Measurements from ENCODE around the gene ANKRD39.
"Not testable (repeated sequence)": the region's sequence is repeated elsewhere in the genome, so short reads cannot be mapped to it uniquely, and the experiment has no call there.

The ANKRD39 gene, protein sequence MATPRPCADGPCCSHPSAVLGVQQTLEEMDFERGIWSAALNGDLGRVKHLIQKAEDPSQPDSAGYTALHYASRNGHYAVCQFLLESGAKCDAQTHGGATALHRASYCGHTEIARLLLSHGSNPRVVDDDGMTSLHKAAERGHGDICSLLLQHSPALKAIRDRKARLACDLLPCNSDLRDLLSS

DNA sequence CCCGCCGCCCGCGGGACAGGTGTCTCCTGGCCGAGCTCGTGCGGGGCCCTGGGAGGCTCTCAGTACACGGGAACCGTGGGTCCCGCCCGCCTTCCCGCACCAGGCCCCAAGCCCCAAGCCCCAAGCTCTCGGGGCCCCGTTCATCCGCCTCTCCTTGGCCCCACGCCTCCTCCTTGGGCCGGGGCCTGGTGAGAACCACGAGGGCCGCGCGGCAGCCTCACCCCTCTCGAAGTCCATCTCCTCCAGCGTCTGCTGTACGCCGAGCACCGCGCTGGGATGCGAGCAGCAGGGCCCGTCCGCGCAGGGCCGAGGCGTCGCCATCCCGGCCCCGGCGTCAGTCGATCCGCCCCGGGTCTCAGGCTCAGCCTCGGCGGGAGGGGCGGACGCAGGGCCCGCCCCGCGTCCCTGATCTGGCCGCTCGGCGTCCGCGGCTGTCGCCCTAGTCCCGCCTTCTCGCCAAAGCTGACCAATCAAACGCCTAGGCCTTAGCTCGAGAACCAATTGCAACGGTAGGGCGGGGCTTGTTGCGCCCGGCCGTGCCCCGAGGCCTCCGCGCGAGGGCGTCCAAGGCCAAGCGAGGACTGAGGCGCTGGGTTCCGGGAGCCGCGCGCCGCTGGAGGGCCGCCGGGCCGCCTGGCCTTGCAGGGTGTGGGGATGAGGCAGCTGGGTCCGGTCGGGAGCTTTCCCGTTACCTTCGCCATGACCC, at the start of gene ANKRD39:
Gene ANKRD39, minus strand, starts transcription at position 350 of the 706 bp plus-strand sequence. Its CDS starts 29 bp downstream, at position 321.
- peak; percentile 99 for DNase-seq (ENCODE audit: low spot score)

DNA sequence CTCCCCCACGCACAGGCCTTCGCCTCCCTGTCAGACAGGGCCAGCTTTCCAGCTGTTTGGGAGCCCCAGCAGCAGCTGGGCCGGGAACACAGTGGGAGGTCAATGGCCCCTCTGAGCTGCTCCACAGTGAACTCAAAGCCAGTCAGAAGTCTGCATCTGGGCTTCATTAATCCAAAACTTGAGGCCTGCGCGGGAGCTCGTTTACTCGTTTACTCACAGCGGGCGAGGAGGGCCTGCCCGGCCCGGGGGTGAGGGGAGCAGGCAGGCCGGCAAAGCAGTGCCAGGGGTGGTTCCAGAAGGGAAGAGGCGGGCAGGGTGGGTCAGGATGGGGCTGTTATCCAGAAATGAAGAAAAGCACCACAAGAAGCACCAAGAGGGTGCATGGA, 48.9 kb upstream of the ANKRD39 start:
- DNase-seq (ENCODE audit: low spot score) = no peak

DNA sequence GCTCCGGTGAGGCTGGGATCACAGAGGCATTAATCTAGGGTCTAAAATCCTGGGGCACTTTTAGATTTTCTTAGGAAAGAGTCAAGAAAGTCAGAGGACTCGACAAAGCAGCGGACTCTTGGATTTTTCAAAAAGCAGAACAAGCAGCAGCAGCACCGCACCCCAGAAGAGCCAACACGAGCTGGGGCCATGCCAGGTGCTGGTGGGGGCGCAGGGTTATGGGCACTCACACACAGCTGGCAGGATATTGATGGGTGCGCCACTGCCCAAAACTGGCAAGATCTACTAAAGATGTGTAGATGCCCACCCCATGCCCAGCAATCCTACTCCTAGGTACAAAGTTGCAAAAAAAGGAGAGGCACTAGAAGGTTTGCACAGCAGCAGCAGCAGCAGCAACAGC, 46.0 kb upstream of the ANKRD39 start:
- DNase-seq (ENCODE audit: low spot score) = no peak

DNA sequence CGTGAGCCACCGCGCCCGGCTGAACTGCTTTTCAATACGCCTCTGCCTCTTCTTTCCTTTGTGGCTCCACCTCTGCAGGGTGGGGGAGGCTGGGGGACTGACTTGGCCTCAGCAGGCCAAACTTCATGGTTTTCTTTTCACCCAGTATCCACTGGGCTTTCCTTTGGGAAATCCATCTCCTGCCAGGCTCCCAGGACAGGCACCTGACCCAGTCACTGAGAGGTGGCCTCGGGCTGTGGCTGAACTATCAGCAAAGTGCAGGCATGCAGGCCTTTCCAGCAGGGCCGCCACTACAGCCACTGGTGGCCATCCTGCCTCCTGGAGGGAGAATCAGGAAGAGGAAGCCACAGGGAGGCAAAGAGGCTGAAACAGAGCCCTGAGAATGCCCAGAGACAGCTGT, 45.5 kb upstream of the ANKRD39 start:
- no peak for DNase-seq (ENCODE audit: low spot score)

DNA sequence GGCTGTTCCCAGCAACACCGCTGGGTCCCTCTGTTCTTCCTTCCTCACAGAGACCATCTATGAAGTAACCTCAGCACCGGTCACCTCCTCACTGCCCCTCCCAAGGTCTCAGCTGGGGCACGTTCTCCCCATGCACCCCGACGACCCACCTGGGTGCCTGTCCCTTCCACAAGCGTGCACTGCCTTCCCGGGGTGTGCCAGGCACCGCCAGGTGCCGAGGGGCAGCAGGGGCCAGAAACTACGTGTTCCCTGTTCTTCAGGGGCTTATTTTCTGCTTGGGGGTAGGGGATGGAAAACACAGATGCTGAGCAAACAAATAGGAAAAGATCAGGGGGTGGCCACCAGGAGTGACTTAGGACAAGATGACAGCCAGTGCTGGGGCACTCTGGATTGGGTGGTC, 42.4 kb upstream of the ANKRD39 start:
- no peak for DNase-seq (ENCODE audit: low spot score)

DNA sequence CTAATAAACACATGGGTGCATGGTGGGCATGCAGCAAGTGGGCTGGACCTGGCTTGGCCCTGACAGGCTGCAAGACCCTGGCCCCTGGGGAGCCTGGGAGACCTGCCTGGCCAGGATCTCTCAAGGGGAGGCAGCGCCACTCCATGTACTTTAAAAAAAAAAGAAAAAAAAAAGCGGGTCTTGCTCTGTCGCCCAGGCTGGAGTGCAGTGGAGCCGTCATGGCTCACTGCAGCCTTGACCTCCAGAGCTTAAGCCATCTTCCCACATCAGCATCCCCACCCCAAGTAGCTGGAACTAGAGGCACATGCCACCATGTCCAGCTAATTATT, 41.6 kb upstream of the ANKRD39 start:
- DNase-seq (ENCODE audit: low spot score) = no peak

DNA sequence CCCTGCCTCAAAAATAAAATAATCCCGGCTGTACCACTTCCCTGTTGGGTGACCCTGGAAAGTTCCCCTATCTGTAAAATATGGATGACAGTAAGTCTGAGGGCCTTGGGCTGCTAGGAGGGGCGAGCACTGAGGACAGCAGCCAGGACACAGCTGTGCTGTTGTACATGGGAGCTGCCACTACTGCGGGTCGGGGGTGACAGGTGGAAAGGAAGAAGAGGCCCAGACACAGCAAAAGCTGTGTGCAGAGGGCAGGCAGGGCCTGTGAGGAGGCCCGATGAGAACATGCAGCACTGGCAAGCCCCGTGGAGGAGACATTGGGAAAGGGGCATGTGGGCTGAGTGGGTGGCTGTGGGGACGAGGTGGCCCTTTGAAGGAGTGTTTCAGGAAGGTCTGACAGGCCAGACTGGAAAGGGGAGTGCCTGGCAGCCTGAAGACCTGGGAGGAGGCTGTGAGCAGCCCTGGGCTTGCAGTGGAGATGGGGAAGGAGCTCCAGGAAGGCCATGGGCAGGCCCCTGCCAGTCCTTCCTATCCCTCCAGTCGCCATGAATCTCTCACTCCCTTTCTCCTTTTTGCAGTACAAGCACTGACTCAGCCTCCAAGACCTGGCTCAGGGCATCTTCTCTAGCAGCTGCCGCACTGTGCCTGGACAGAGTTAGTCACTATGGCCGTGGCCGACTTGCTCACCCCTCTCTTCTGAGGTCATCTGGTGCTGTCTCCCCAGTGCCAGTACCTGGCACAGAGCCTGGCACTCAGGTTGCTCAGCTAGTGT, 41.0 kb upstream of the ANKRD39 start:
- no peak for DNase-seq (ENCODE audit: low spot score)

DNA sequence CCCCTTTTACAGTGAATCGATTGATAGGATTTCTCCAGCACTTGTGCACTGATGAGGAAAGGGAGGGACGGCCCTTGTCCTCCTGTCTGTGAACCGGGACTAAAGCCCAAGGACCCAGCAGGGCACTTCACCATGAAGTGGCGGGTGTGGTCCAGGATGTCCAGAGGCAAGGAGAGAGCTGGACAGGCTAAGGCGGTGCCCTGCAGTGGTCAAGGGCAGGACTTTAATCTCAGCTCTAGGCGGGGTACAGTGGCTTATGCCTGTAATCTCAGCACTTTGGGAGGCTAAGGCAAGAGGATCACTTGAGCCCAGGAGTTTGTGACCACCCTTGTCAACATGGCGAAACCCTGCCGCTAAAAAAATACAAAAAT, 40.3 kb upstream of the ANKRD39 start:
- DNase-seq (ENCODE audit: low spot score) = no peak

DNA sequence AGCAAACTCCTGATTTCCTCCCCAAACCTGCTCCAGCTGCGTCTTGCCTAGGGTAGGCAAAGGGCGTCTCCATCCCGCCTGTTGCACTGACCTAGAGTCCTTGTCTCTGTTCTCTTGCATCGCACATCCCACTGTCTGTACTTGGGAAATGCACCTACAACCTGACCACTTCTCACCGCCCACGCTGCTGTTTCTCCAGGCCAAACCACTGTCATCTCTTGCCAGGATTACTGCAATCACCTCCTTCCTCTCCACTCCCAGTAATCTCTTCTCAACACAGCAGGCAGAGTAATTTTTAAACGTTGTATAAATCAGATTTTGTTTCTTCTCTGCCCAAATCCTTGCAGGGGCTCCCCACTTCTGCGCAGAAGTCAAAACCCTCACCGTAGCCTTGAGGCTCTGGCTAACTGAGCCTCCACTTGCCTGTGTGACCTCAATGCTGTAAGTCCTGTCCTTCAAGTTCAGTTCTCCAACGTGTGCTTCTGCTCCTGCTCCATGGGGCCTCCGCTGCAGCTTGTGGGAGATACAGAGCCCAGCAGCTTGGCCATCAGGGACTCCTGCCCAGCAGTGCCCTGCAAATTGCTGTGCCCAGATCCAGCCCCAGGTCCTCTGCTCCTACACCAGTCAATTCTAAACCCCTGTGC, 39.8 kb upstream of the ANKRD39 start:
- DNase-seq (ENCODE audit: low spot score) = no peak

DNA sequence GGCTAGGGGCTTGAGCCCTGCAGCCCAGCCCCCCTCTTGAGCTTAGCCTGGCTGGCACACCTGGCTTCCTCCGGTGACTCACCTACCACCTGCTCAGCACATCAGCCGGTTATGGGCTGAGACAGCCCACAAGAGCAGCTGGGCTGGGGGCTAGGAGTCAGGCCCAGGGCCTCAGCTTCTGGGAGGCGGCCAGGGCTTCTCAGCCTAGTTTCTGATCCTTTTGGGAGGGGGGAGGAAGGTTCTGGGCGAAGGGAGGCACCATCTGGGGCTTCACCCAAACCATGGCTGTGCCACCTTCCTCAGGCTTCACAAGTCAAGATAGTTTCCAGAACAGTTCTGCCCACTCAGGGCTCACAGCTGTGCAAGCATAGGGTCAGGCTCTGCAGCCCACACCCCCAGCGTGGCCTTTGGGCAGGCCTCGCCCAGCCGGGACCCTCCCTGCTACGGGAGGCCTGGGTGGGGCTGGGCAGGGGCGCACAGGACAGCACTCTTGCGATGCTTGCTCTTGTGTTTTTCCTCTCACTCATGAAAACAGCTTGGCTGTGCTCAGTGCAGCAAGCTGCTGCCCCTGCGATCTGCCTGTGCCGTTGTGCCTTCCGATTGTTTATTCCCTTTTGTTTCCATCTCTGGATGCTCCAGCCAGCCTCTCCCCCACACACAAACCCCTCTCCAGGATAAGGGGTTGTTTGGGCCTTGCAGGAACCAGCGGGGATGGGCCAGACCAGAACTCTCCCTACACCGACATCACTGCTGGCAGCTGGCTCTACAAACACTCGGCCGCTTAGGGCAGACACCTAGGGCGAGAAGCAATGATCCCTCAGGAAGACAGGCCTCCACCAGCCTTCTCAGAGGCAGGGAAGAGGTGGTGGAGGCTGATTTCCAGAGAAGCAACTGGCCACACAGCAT, 38.2 kb upstream of the ANKRD39 start:
- no peak for DNase-seq (ENCODE audit: low spot score)

DNA sequence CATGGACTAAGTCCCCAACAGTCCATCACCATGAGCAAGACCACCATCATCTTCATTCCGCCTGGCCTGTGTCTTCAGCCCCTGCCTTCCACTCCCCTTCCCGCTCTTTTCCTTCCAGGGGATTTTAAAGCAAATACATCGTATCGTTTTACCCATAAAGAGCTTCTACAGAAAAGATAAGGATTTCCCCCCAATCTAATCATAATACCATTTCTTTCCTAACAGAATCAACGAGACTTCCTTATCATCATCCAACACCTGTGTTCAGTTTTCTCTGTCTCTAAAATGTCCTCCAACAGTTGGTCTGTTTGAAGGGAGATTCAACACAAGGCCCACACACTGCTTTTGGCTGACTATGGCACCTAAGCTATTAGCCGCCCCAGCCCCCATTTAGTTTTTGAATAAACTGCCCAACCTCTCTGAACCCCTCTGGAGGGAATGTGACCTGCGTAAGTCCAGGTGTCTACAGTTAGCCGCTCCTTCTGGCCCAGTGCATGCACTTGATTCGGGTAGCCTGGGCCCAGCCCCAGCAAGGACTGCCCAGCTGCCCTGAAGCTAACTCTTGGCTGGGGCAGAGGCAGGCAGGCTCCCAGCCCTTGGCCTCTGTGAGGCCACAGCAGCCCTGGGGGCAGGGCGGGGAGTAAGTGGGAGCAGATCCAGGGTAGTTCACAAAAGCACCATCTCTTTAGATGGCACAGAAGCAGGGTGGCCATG, 37.4 kb upstream of the ANKRD39 start:
- DNase-seq (ENCODE audit: low spot score) = no peak

DNA sequence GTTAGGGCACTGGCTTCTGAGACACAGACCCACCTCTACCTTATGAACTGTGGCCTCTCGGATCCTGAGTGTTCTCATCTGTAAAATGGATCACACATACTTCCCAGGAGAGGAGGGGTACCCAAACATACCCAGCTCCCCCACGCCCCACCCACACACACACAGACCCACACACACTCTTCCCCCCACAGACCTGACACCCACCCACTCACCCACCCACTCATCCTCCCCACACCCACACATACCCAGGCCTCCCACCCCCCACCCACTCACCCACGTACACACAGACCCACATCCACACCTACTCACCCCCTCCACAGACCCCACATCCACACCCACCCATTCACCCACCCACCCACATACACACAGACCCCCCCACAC, 36.3 kb upstream of the ANKRD39 start:
- DNase-seq (ENCODE audit: low spot score) = no peak

DNA sequence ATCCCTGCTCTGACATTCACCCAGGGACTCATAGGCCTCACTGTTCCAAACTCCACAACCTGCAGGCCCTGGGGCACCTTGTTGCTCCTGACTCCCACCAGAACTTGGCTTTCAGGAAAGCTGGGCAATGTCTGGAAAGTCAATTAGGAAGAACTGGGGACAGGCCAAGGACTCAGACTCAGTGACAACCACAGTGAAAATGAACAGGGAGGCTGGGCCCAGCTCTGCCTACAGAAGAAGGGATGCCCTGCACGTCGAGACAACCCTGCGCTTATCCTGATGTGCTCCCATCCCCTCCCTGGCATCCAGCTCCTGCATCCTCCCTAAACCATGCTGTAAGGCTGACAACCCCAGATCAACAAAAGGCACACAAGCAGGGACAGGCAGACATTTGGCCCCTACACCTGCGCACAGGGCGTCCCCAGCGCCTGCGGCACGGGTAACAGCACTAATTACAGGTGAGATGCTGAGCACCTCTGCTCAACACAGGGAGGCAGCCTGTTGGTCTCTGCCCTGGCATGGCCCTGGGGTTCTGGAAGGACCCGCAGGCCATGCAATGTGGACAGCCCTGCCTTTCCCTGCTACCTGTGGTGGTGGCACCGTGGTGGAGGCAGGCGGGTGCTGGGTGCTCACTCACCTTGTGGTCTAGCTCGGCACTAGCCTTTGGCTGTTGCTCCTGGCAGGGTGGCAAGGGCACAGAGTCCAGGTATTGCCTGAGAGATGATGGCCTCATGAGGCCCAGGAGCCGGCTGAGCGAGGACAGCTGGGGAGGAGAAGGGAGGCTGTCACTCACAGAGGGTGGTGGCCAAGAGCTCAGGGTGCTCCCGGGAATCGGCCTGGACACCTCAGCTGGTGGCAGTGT, 35.7 kb upstream of the ANKRD39 start:
- DNase-seq (ENCODE audit: low spot score) = no peak

DNA sequence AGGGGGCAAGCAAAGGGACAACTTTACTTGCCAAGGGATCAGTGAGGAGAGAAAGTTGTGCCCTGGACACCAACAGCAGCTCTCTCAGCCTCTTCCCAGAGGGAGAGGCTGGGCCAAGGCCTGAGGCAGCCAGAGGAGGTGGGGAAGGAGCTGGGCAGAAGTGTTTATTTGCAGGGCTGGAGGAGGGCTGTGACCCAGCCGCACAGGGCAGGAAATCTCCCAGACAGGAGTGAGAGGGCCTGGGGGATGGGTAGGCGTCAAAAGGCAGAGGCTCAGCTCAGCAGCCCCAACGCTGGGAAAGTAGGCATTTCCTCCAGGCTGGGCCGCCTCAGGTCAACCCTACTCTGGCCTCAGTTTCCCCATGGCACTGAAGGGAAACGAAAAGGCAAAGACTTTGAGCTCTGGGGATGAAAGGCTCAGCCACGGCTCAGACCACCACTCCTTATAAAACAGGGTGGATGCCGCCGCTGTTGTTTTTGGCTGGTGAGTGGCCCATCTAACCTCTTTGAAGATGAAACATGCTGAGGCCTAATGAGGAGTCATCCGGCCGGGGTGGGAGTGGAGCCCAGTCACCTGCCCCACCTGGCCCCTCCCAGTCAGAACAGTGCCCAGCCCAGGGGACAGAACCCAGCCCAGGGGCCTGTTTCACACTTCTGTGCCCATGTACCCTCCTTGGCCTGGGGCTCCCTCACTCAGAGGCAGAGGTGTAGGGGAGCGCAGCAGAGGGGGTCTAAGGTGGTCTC, 33.9 kb upstream of the ANKRD39 start:
- DNase-seq (ENCODE audit: low spot score) = no peak

DNA sequence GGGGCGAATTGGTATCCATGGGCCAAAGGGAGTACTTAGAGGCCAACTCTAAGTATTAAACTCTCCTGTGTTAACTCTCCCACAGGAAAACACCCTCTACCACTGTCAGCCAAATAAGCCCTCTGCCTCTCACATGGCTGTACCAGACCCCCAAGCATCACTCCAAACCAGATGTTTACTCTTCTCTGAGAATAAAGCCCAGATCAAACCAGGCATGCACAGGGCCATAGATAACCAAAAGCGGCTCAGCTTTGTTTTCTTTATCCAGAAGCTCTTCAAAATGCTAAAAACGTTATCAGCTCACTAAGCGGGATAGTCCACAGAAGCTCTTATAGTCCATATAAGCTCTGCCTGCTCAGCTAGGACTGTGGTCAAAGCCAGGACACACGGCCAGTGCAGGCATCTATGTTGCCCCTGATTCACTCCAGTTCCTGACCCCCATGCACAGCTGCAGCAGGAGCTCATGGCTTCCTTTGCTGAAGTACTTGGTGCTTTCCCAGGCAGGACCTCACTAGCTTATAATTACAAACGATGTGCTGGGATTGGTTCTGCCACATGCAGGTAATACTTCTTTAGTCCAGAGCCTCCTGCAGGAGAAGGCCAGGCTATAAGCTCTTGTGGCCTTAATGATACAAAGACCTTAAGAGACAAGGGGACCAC, 33.0 kb upstream of the ANKRD39 start:
- no peak for DNase-seq (ENCODE audit: low spot score)

DNA sequence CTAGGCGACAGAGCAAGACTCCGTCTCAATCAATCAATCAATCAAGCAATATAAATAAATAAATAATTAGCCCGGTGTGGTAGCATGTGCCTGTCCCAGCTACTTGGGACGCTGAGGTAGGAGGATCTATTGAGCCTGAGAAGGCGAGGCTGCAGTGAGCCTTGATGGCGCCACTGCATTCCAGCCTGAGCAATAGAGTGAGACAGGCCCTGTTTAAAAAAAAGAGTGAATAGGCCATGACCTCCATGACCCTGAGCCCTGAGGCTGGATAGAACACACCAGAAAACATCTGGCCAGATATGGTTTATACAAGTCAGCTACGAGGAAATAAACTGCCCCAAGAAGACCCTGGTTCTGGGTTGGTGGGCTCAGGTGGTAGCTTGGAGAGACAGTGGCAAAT, 32.4 kb upstream of the ANKRD39 start:
- no peak for DNase-seq (ENCODE audit: low spot score)

DNA sequence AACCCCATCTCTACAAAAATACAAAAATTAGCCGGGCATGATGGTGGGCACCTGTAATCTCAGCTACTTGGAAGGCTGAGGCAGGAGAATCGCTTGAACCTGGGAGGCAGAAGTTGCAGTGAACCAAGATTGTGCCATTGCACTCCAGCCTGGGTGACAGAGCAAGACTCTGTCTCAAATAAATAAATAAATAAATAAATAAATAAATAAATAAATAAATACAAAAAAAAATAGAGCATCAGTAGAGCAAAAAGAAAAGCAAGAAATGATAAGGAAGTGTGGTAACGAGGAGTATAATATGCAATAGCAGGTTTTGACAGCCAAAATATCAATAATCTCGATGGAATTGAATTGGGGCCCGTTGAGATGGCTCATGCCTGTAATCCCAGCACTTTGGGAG, 31.7 kb upstream of the ANKRD39 start:
- DNase-seq (ENCODE audit: low spot score) = not testable (repeated sequence)

DNA sequence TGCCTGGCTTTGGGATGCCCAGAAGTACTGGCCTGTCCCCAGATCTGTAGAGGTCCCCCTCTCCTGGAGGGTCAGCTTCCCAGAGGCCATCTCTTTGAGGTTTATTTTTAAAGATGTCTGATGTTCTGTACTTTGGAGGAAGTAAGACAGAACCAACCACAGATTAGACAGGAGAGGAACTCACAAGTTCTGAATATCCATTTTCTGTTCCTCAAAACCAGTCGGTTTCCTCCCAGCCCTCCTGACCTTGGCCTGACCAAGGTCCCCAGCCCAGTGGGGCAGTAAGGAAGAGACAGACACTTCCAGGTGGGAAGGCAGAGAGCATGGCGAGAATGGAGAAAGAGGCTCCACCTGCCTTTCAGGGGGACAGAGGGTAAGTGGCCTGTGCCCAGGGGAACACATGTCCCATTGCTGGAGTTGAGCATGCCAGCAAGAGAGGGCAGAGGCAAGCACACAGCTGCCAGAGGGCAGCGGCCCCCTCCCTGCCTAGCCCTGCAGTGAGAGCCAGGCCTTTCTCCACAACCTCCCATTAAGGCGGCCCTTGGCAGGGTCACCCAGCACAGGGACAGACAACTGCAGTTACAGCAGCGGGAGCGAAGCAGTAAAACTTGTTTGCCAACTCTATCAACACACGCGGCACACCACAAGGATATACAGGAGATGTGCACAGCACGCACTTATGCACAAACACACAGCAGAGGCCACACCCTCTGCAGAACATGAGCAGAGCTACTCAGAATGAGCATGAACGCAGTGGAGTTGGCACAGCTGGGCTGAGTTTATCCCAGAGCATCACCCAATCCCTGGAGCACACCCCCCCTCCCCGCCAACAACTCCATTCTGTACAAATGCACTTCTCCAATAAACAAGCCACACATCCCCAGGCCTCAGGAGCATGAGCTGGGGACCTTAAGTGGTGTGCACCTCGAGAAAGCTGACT, 30.5 kb upstream of the ANKRD39 start:
- DNase-seq (ENCODE audit: low spot score) = no peak
